Body of pancreas (tissue), 4 donors: ENCODE measurements around the gene CTSF.

Experiments used
- CTCF ChIP-seq, 7 experiments: fragments of 450-650 bp in 4 of 7; fragments of 200-600 bp in 3 of 7; sonication (generic) in 3 of 7; IDR thresholded peaks; one replicate each; pipeline ENCODE4 v1.5.1; 2016 to 2019; ENCODE audit warnings: antibody characterized with exemption in 7 of 7
- POLR2A ChIP-seq, 3 donors: fragments of 450-650 bp; IDR thresholded peaks; one replicate each; pipeline ENCODE4 v1.6.1; 2016; ENCODE audit warnings: antibody characterized with exemption in 3 of 3, mild to moderate bottlenecking in 2 of 3

- TF ChIP-seq POLR2A (IDR thresholded peaks at IDR 0.05) (no peak), CTCF (IDR thresholded peaks at IDR 0.05) (no peak)
Measured at GRCh38 chr11:66593303-66593635, 24.9 kb upstream of the CTSF start.
